Upper lobe of right lung (tissue), 1 donor: ENCODE results near the gene DENND5B. TPM values are rescaled to one million over a fixed set of nuclear protein-coding genes. Genes with fewer than 3 reads are reported as not detected.
"Not testable (repeated sequence)": the region's sequence is repeated elsewhere in the genome, so short reads cannot be mapped to it uniquely, and the experiment has no call there.

ENCODE experiments used
- ATAC-seq: fragments of 200-7000 bp; cut with Tn5 transposase; one replicate; pipeline ENCODE4 v1.9.1; 2020; ENCODE audit warnings: mild to moderate bottlenecking, moderate library complexity
- DNase-seq: peaks from one replicate; pipeline ENCODE4 v3.0.0-alpha.2; 2020
- H3K27ac ChIP-seq: fragments of 200-600 bp; one replicate; pipeline ENCODE4 v1.8.0; 2022
- H3K27me3 ChIP-seq: fragments of 200-600 bp; one replicate; pipeline ENCODE4 v1.8.0; 2022; ENCODE audit warnings: mild to moderate bottlenecking
- H3K36me3 ChIP-seq: fragments of 200-600 bp; one replicate; pipeline ENCODE4 v1.8.0; 2022
- H3K4me1 ChIP-seq: fragments of 200-600 bp; one replicate; pipeline ENCODE4 v1.8.0; 2022
- H3K4me3 ChIP-seq: fragments of 200-600 bp; one replicate; pipeline ENCODE4 v1.8.0; 2022; ENCODE audit warnings: mild to moderate bottlenecking
- H3K9me3 ChIP-seq: fragments of 200-600 bp; one replicate; pipeline ENCODE4 v1.8.0; 2022
- intact Hi-C: fragments of 100-400 bp; cut with DNase I; formaldehyde crosslinking; loops from one replicate; pipeline ENCODE4 v1.11.0; 2022
- total RNA-seq: library from RNA; stranded (reverse); fragmentation: NEBNext Ultra II Directional; extraction: Animal tissue kit (Norgen Biotek cat#: 25700); gene quantifications from one replicate; pipeline ENCODE4 v1.2.1, GENCODE V29; 2021
- TF ChIP-seq, protein P1 (sequence below): fragments of 200-600 bp; IDR thresholded peaks from one replicate; pipeline ENCODE4 v1.8.0; 2022; ENCODE audit warnings: antibody characterized with exemption
- donor health status: DM: no; HTN: yes; CAD: no; lungs with severe emphysema.

The DENND5B gene
- total RNA-seq, 1 donor from 2014 or later = 7.5 TPM

DNA sequence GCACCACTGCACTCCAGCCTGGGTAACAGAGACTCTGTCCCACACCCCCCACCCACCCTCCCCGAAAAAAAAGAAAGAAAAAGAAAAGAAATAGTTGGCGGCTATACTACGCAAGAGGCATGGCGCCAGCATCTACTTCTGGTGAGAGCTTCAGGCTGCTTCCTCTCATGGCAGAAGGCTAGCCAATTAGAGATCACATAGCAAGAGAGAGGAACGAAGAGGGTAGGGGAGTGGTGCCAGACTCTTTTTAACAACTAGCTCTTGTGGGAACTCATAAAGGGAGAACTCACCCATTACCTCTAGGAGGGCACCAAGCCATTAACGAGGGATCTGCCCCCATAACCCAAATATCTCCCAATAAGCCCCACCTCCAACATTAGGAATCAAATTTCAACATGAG, 6.2 kb downstream of the DENND5B start:
- Histone ChIP-seq H3K27ac (no peak overlapping the region), H3K4me3 (no peak overlapping the region), H3K36me3 (no peaks in the 10 kb centered on the region), H3K4me1 (peaks cover 4% of the 10 kb centered on the region), H3K27me3 (no peaks in the 10 kb centered on the region), H3K9me3 (no peaks in the 10 kb centered on the region)
- no peak for ATAC-seq
- DNase-seq = no peak
- TF ChIP-seq, protein P1, sequence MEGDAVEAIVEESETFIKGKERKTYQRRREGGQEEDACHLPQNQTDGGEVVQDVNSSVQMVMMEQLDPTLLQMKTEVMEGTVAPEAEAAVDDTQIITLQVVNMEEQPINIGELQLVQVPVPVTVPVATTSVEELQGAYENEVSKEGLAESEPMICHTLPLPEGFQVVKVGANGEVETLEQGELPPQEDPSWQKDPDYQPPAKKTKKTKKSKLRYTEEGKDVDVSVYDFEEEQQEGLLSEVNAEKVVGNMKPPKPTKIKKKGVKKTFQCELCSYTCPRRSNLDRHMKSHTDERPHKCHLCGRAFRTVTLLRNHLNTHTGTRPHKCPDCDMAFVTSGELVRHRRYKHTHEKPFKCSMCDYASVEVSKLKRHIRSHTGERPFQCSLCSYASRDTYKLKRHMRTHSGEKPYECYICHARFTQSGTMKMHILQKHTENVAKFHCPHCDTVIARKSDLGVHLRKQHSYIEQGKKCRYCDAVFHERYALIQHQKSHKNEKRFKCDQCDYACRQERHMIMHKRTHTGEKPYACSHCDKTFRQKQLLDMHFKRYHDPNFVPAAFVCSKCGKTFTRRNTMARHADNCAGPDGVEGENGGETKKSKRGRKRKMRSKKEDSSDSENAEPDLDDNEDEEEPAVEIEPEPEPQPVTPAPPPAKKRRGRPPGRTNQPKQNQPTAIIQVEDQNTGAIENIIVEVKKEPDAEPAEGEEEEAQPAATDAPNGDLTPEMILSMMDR = no peak
- intact Hi-C loops = no loop called here

DNA sequence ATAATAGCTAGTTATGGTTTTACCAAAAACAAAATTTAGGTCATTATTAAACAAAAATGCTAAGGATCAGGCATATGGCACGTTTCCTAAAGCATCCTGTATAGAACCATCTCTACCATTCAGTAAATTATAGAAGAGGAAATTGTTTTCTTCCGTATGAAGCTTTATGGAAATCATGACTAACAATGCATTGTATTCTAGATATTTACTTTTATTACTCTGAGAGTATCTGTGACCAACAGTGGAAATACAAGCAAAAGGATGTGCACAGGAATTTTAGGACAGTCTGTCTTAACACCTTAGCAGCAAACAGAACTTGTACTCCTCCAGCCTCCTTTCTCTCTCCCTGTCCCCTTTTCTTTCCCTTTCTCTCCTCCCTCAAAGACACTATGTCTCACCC, 7.1 kb downstream of the DENND5B start:
- no peak for DNase-seq
- H3K4me3 ChIP-seq = no peak overlapping the region
- H3K9me3 ChIP-seq = no peaks in the 10 kb centered on the region
- no peak overlapping the region for H3K27ac ChIP-seq
- H3K36me3 ChIP-seq = no peaks in the 10 kb centered on the region
- ATAC-seq = no peak
- H3K4me1 ChIP-seq = no peaks in the 10 kb centered on the region
- no peaks in the 10 kb centered on the region for H3K27me3 ChIP-seq
- intact Hi-C loops = no loop called here
- TF ChIP-seq, protein P1 = no peak

DNA sequence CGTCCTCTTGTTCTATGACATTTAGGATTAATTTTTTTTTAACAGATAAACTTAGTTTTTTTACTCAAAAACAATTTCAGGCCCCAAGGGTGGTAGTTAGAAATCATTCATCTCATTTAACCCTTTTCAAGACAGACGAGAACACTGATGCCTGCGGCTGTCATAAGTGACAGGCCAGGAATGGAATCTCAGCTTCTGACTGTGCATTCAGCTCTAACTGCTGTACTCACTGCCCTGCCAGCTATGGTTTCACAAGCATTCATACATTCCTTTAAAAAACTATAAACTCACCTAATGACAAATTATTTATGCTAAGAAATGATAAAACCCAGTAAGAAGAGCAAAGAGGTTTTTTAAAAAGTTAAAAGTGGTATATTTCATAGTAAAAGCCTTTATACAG, 8.8 kb downstream of the DENND5B start:
- TF ChIP-seq, protein P1 = no peak
- ATAC-seq = no peak
- no peaks in the 10 kb centered on the region for H3K27me3 ChIP-seq
- no peak overlapping the region for H3K4me3 ChIP-seq
- no peak overlapping the region for H3K27ac ChIP-seq
- no peak for DNase-seq
- intact Hi-C loops = no loop called here
- no peaks in the 10 kb centered on the region for H3K36me3 ChIP-seq
- no peaks in the 10 kb centered on the region for H3K9me3 ChIP-seq
- H3K4me1 ChIP-seq = no peaks in the 10 kb centered on the region

DNA sequence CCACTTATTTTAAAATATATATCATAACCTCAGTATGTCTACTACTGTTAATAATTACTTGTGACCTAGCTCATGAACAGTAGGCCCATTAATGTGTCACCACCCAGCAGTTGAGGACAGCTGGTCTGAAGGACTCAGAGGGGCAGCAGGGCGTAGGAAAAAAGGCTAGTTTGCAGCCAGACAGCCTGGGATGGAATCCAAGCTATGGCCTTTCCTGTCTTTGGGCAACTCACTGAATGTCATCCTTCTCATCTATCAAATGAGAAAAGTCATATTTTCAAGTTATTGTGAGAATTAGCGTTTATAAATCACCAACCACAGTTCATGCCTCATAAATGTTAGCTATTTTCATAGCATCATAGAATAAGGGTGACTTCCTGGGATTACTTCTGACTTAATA, 12.3 kb downstream of the DENND5B start:
- ATAC-seq = no peak

DNA sequence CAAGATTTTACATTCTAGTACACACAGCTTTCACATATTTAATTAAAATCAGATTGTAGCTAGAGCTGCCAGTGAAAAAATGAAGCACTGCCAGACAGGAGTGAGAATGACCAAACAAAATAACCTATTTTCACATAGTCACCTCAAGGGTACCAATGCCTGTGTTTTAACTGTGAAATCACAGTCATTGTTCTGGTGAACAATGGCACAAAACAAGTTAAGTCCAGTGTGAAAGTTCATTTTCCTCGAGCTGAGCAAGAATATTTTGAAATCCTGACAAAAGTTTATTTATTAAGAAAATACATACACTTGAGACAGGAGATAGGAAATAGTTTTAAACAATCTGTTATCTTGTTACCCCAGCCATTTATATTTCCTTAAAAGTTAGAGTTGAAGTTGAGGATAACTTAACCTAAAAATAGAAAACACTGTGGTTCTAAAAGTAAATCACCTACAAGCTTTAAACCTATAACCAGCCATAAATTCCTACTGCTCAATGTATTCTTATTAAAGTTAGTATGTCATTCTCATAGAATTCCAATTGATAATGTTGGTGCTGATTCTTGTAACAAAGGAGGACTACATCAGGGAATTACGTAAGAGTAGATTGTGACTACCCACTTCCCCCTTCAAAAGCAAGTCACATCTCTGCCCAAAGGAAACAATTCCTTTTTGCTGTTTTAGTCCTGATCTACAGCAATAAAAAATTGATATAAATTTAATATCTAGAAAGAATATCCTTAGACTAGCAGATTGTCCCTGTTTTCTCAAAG, 15.9 kb downstream of the DENND5B start:
- H3K9me3 ChIP-seq = no peaks in the 10 kb centered on the region
- H3K36me3 ChIP-seq = no peaks in the 10 kb centered on the region
- H3K27ac ChIP-seq = no peak overlapping the region
- no peak overlapping the region for H3K4me3 ChIP-seq
- TF ChIP-seq, protein P1 = no peak
- no peaks in the 10 kb centered on the region for H3K27me3 ChIP-seq
- no peak for ATAC-seq
- intact Hi-C loops = no loop called here
- DNase-seq = no peak
- H3K4me1 ChIP-seq = no peaks in the 10 kb centered on the region

More for the DNA sequence above, 12.3 kb downstream of the DENND5B start:
- TF ChIP-seq, protein P1 = no peak
- no peak overlapping the region for H3K4me3 ChIP-seq
- no peaks in the 10 kb centered on the region for H3K36me3 ChIP-seq
- H3K27ac ChIP-seq = no peak overlapping the region
- no peaks in the 10 kb centered on the region for H3K9me3 ChIP-seq
- H3K4me1 ChIP-seq = no peaks in the 10 kb centered on the region
- H3K27me3 ChIP-seq = no peaks in the 10 kb centered on the region
- intact Hi-C loops = no loop called here
- DNase-seq = no peak

DNA sequence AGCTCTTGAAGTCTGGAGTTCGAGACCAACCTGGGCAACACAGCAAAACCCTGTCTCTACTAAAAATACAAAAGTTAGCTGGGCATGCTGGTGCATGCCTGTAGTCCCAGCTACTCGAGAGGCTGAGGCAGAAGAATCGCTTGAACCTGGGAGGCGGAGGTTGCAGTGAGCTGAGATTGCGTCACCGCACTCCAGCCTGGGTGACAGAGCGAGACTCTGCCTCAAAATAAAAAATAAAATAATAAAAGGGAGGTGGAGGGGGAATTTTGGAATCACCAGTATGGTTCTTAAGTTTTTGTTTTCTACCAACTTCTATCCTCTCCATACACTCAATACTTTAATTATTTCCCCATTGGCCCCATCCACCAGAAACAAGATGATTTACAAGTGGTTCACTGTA, 16.6 kb downstream of the DENND5B start:
- H3K9me3 ChIP-seq, H3K36me3 ChIP-seq, H3K27me3 ChIP-seq, H3K4me3 ChIP-seq, intact Hi-C loops, DNase-seq, H3K27ac ChIP-seq, ATAC-seq, H3K4me1 ChIP-seq: not testable (repeated sequence)
